Measurements from ENCODE around the gene RTP5.

GRCh38 chr2:241834527-241835210 lies 34.9 kb upstream of the RTP5 start:
- TF ChIP-seq CTCF (IDR thresholded peaks at IDR 0.05) = no peak
- TF ChIP-seq POLR2A (IDR thresholded peaks at IDR 0.05) = no peak
